GM23338 (cell line): ENCODE data around the gene COX10.

Experiments used
- CTCF ChIP-seq, 2 experiments: fragments of 200-600 bp in 1 of 2; sonication (generic) in 1 of 2; conservative IDR thresholded peaks; 2 replicates each; pipeline versions ENCODE4 v1.5.1 to v1.6.1; 2016 to 2017; ENCODE audit warnings: antibody characterized with exemption in 2 of 2, low read depth in 2 of 2, mild to moderate bottlenecking in 2 of 2, moderate library complexity in 1 of 2
- ETS1 ChIP-seq: IDR thresholded peaks from 2 replicates; pipeline ENCODE4 v1.6.1; 2016; ENCODE audit warnings: antibody characterized with exemption
- POLR2AphosphoS5 ChIP-seq: IDR thresholded peaks from 2 replicates; pipeline ENCODE4 v1.6.1; 2016; ENCODE audit warnings: antibody characterized with exemption, low read depth

GRCh38 chr17:14156689-14157088 lies 87.4 kb downstream of the COX10 start:
- TF ChIP-seq POLR2AphosphoS5 (no peak), CTCF (conservative IDR thresholded peaks at IDR 0.05; ENCODE audit: low read depth in 2 of 2) (no peak), ETS1 (no peak)
